NAMALWA (cell line): ENCODE measurements around the gene OVOL2.
A peak's percentile ranks its signal among the peaks of the same experiment; 100 is the strongest.
"Not testable (repeated sequence)": the region's sequence is repeated elsewhere in the genome, so short reads cannot be mapped to it uniquely, and the experiment has no call there.

ENCODE experiments used
- DNase-seq: peaks from one replicate; pipeline ENCODE4 v3.0.0-alpha.2; 2015; ENCODE audit warnings: low spot score

The OVOL2 gene

GRCh38 chr20:18057994-18058349, 256 bp upstream of the OVOL2 start:
- DNase-seq: no peak

DNA sequence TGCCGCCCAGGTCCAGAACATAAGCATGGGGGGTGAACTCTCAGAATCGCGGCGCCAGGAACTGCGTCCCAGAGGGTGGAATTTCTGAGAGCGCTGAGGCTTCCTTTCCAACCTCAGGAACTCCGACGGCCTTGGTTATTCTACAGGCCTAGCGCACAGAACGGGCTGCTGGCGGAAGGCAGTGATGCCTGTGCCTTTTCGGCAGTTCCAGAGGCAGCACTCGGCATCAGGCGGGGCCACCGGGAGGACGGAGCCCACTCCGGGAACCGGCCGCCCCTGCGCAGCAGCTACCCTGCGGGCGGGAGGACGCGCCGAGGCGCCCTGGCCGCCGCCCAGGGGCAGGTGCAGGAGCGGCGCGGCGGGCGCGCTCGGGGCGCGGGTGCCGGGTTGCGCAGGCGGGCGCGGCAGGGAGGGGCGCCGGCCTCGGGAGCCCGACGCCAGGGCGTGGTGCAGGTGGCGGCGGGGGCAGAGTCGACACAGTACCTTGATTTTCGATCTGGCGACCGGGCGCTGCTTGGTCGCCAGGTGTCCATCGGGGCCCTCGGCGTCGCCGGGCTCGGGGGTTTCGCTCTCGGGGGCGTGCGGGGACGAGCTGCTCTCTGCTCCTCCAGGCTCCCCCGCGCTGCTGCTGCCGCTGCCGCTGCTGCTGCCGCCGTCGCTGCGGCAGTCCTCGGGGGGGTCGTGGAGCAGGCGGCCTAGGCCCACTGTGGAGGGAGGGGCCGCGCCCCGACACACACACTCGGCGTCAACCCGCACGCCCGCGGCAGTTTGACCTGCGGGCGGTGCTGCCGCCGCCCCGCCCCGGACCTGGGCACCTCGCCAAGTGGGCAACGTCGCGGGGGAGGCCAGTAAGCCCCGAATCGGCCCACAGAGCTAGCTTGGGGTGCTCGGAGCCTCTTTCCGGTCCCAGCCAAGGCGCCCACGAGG, 1.3 kb downstream of the OVOL2 start:
- DNase-seq: no peak

DNA sequence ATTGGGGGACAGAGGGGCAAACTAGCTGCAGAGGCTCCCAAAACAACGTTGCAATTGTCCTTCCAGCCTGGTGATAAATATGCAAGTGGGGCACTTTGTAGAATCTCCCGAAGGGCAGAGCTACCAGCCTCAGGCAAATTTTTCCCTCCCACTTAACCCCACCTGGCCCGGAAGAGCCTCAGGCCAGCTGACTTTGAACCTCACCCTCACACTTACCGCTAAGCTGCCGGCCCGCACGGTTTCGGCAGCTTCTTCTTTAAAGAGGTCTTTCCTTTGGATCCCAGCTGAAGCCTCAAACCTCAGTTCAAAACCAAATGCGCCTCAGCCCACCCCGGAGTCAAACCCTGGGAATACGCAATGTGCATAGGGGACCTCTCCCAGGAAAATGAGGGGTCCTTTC, 2.5 kb downstream of the OVOL2 start:
- DNase-seq: no peak

- DNase-seq: no peak
These were observed 4.9 kb downstream of the OVOL2 start for GRCh38 chr20:18052856-18053255.

DNA sequence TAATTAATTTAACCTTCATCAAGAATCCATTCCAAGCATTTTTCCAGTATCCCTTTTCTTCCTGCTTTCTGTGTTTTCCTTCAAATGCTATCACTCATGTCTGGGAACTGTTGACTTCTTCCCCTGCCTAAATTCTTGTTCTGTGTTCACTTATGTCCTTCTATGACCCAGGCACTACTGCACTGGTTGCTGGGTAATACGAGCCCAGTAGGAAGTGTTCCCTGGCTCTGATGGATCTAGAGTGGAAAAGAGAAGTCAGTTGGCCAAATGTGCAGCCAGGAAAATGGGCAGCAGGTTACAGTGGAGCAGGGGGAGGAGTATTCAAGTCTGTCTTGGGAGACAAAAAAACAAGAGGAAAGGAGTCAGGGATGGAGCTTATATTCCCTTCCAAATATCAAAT, 7.1 kb downstream of the OVOL2 start:
- no peak for DNase-seq

DNA sequence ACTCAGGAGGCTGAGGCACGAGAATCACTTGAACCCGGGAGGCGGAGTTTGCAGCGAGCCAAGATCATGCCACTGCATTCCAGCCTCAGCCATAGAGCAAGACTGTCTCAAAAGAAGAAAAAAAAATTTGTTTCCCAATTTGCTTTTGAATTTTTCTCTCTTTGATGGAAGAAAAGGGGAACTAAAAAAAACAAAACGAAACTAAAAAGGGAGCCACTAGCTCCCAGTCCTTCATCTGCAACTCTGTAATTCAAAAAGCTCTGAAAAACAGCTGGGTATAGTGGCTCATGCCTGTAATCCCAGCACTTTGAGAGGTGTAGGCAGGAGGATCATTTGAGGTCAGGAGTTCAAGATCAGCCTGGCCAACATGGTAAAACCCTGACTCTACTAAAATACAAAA, 9.5 kb downstream of the OVOL2 start:
- DNase-seq: peak; percentile 9

DNA sequence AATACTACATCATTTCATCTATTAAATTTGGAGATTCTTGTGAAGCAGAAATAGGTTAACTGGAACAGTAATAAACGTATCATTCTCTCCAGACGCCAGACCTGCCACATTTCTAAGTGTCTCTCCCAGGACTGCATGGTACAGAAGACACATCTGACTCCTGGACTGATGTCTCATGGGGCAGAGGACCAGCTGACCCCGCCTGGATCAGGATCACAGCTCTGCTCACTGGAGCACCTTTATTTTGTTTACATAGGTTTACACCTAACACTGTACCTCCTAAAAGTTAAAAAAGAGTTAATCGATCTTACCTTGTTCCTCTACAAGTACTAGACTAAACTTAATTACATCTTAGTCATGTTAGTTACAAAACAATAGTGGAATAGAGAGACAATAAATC, 11.2 kb downstream of the OVOL2 start:
- DNase-seq: no peak

DNA sequence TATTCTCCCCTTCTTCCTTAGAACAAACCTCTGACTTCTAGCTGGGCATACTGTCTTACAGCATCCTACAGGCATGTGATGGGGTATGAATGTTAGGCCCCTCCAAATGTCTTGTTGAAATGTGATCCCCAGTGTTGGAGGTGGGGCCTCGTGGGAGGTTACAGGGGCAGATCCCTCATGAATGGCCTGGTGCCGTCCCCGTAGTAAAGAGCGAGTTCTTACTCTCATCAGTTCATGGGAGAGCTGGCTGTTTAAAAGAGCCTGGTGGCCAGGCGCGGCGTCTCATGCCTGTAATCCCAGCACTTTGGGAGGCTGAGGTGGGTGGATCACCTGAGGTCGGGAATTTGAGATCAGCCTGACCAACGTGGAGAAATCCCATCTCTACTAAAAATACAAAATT, 15.5 kb downstream of the OVOL2 start:
- DNase-seq: no peak

- DNase-seq: no peak
These were observed 16.3 kb downstream of the OVOL2 start for GRCh38 chr20:18041462-18041861.

DNA sequence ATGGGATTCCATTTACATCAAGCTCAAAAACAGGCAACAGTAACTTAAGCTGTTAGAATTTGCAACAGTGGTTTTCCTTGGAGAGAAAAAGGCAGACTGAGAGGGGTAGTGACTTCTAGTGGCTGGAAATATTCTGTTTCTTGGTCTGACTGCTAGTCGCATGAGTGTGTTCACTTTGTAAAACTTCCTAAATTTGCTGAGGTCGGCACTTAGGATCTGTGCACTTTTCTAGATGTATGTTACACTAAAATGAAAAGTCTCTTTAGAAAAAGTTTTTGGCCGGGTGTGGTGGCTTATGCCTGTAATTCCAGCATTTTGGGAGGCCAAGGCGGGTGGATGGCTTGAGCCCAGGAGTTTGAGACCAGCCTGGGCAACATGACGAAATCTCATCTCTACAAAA, 18.7 kb downstream of the OVOL2 start:
- no peak for DNase-seq

DNA sequence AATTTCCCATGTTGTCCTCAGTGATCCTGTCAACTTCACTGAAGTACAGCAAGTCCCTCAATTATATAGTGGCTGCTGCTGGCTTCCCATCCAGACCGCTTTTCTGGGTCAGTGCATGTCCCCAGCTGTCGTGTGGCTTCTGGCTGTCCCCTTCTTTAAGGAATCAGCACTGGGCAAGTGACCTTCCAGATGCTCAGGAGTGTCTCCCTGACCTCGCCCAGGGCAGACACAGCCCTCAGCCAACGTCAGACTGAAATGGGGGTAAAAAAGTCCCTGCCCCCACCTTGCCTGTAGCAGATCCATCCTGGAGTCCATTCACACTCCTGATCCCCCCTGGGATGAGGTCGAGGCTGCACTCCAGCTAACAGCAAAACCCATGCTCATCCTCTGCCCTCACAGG, 23.7 kb downstream of the OVOL2 start:
- no peak for DNase-seq

DNA sequence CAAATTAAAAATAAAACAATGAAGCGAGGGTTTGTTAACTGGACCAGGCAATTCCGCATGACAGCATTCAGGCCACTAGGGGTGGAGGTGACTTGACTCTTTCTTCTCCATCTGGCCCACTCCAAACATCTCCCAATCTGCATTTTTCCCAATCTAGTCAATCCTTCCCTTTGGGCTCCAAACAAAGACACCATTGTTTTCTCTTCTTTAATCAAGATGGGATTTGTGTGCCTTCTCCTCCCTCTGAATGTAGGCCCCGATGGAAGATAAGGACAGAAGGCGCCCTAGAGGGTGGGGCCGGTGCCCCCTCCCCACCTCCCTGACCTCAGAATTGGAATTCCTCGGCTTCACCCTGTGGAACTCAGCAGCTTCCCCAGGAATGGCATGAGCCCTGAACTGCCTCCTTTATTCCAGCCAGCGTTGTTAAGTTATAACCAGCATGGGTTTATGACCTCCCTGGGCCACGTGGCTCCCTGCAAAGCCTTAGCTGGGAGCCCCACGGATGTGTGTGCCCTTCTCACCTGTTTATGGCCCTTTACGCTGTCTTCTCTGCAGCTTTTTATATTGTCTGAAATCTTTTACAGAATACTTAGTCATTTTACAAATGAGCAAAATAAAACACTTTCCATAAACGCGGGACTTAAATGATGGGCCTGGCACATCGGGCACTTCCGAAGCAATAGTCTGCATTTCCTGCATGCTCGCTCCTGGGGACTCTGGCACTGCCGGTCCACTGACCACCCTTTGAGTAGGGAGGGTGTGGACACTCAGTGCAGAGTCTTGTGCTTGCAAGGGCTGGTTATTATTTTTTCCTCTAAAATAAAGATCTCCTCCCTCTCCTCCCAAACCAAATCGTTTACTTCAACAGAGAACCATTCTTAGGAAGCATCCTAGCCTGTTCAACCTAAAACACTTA, 24.5 kb downstream of the OVOL2 start:
- no peak for DNase-seq

DNA sequence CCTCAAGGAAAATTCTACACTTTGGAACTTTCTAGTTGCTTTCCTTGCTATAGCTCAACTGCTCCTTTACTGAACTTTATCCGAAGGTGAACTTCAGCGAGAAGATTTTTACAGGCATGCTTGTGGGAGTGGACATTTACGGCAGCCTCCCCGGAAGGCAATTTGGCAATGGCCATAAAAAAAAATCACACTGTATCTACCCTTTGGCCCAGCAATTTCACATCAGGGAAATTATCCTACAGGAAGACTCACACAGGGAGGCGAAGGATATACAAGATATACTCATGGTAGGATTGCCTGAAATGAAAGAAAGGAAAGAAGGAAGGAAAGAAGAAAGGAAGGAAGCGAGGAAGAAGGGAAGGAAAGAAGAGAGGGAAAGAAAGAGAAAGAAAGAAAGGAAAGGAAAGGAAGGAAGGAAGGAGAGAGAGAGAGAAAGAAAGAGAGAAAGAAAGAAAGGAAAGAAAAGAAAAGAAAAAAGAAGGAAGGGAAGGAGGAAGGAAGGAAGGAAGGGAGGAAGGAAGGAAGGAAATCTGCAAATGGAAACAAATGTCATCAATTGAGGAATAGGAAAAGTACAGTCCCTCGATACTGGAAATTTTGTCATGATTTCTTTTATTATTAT, 25.7 kb downstream of the OVOL2 start:
- no peak for DNase-seq

GRCh38 chr20:18031050-18031449, 26.7 kb downstream of the OVOL2 start:
- no peak for DNase-seq

GRCh38 chr20:18030020-18030419, 27.7 kb downstream of the OVOL2 start:
- no peak for DNase-seq

- DNase-seq: not testable (repeated sequence)
These were observed 30.7 kb downstream of the OVOL2 start for GRCh38 chr20:18027011-18027410.

DNA sequence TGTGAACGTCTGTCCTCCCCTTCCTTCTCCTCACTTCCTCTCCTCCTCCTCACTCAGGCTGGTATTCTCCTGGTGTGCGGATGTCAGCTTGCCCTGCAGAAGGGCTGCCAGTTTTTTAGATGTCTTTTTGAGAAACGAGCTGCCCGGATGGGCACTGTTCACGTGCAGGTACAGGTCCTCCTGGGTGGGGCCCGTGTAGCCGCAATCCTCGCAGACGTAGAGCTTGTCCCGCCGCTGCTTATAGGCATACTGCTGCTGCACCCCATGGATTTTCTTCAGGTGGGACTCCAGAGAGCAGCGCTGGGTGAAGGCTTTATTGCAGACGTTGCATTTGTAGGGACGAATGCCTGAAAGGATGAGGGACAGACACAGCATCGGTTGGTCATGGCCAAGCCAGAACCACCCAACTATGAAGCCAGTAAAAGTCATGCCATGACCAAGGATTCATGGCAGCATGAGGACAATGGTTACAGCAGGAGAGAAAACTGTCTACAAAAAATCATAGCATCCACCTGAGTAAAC, 33.0 kb downstream of the OVOL2 start:
- no peak for DNase-seq

DNA sequence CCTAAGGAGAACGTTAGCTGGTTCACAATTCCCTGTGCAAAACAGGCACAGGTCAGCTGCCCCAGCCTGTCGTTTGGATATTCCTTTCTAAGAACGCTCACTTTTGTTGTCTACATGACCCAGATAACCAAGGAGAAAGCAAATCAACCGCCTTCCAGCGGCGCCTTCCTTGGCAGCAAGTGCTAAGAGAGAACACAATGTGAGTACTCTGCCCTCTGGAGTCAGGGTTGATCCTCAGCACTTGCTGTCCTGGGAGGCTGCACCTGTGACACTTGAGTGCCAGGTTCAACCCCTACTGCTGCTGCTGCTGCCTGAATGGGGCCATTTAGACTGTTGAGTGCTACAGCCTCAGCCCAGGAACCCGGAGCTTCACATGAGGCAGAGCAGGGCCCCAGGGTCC, 36.8 kb downstream of the OVOL2 start:
- DNase-seq: no peak

GRCh38 chr20:18019068-18019467, 38.6 kb downstream of the OVOL2 start:
- DNase-seq: peak; percentile 55

- no peak for DNase-seq
These were observed 39.6 kb downstream of the OVOL2 start for GRCh38 chr20:18018100-18018499.

- no peak for DNase-seq
These were observed 40.9 kb downstream of the OVOL2 start for GRCh38 chr20:18016772-18017171.

GRCh38 chr20:18014411-18014810, 43.3 kb downstream of the OVOL2 start:
- no peak for DNase-seq
